ENCODE data around the gene FBRSL1.
"Not testable (repeated sequence)": the region's sequence is repeated elsewhere in the genome, so short reads cannot be mapped to it uniquely, and the experiment has no call there.

Gene FBRSL1

DNA sequence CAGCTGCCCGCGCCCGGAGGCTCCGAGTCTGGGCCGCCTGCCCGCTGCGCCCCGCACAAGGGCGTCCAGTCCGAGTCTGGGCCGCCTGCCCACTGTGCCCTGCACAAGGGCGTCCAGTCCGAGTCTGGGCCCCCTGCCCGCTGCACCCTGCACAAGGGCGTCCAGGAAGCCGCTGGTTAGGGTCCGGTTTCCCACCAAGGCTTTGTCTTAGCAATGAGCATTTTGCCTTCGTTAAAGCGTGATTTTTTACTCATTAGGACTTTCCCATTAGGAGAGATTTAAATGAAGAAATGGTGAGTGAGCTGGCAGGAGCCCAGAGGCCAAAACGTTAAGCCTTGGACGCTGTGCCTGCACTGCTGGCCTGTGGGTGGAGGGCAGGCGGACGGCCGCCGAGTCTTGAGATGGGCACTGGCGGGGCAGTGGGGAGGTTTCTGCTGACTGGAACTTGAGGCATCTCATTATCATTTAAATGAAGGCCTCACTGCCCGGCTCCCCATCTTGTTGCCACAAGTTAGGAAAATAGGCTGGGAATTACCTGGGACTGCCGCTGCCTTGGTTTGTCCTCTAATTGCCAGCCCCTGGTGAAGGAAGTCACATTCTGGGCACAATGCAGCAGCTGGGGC, 36.0 kb downstream of the FBRSL1 start:
- DNase-seq (ENCODE audit: low read depth): no peak

DNA sequence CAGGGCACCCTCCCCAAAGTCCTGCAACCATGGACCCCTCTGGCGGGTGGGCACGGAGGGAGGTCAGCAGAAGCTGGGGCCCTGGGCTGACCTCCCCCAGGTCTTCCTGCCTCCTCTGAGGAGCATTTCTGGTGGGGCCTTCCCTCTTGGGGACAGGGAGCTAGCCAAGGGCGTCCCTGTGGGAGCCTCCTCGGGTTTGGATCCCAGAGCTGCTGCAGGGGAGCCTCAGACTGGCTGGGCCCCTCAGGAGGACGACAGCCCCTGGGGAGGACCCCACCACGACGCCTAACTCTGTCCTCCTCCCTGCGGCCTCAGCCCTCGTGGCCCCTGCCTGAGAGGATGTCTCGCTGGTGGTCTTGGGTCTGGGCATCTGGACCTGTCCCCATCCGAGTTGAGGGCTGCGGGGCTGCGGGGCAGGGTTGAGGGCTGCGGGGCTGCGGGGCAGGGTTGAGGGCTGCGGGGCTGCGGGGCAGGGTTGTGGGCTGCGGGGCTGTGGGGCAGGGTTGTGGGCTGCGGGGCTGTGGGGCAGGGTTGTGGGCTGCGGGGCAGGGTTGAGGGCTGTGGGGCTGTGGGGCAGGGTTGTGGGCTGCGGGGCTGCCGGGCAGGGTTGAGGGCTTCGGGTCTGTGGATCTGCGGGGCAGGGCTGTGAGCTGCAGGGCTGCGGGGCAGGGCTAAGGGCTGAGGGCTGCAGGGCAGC, 37.4 kb downstream of the FBRSL1 start:
- DNase-seq (ENCODE audit: low read depth): no peak

DNA sequence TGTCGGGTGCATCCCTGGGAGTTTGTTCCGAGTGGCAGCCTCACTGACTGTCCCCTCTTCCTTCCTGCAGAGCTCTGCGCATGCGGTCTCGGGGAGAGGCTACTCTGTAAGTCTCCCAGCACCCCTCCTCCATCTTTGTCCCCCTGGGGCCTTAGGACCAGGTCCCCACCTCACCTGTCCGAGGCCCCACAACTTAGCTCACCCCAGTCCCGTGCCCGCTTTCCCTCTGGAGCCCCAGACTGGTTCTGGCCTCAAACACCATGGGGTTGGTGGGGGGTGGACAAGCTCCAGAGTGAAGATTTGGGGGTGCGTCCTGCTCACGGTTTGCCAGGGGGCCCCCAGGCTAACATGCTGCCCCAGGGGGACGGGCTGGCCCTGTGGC, 37.9 kb downstream of the FBRSL1 start:
- no peak for DNase-seq (ENCODE audit: low read depth)

DNA sequence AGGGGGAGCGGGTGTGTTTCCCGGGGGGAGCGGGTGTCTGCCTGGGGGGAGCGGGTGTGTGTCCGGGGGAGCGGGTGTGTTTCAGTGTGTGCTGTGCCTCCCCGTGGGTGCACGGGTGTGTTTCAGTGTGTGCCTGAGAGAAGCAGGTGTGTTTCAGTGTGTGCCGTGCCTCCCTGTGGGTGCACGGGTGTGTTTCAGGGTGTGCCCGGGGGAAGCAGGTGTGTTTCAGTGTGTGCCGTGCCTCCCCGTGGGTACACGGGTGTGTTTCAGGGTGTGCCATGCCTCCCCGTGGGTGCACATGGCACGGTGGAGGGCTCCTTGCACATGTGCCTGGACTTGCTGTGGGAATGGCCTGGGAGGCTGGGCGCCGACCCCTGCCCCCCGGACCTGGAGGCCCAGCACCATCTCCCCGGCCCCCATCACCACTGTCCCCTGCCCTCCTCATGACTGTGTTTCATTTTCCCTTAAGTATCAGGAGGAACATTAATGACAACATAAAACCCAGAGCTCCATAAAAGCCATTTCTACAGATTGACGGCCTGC, 38.7 kb downstream of the FBRSL1 start:
- DNase-seq (ENCODE audit: low read depth): no peak

DNA sequence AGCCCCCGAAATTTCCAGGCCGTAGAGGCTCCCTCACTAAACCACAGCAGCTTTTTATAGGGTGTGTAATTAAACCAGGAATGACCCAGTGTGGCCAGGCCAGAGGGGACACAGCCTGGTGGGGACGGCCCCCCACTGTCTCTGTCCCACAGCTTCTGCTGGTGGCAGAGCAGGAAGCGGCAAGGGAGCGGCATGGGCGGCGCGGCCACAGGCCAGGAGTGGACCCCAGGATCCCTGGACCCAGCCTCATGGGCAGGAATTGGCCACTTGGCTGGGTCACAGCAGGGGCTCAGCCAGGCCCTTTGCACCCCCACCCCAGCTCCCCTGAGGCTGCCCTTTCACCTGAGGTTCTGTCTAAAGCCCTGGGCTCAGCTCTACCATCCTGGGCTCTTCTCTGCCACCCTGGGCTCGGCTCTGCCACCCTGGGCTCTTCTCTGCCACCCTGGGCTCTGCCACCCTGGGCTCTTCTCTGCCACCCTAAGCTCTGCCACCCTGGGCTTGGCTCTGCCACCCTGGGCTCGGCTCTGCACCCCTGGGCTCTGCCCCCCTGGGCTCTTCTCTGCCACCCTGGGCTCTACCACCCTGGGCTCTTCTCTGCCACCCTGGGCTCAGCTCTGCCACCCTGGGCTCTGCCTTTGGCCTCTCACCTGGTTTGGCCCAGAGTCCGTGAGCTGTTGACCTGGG, 39.3 kb downstream of the FBRSL1 start:
- no peak for DNase-seq (ENCODE audit: low read depth)

DNA sequence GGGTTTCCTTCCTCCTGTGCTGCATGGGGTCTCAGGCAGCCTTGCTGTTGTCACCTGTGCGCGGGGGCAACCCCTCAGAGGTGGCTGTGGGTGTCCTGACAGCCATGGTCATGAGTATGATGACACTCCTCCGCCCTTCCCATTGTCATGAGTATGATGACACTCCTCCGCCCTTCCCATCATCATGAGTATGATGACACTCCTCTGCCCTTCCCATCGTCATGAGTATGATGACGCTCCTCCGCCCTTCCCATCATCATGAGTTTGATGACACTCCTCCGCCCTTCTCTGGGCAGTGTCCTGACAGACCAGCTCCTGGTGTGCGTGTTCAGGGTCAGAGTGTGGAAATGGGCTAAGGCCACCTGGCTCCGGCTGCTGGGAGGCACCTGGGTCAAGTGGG, 40.0 kb downstream of the FBRSL1 start:
- no peak for DNase-seq (ENCODE audit: low read depth)

DNA sequence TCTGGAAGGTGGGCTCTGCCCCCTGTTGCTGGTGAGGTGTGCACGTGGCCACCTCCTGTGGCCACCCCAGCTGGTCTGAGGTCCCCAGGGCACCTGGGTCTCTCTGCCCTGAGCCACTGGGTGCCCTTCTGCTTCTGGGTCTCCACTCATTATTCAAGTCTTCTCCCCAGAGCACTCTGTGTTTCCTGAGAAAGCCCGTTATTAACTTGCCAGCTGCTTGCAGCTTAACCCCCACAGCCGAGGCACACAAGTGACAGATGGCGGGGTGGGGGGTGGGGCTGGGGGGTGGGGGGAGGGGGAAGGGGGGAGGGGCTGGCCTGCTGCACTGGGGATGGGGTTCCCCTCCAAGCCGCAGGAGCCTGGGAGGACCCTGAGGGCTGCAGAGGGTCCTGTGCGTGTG, 40.5 kb downstream of the FBRSL1 start:
- DNase-seq (ENCODE audit: low read depth): no peak

DNA sequence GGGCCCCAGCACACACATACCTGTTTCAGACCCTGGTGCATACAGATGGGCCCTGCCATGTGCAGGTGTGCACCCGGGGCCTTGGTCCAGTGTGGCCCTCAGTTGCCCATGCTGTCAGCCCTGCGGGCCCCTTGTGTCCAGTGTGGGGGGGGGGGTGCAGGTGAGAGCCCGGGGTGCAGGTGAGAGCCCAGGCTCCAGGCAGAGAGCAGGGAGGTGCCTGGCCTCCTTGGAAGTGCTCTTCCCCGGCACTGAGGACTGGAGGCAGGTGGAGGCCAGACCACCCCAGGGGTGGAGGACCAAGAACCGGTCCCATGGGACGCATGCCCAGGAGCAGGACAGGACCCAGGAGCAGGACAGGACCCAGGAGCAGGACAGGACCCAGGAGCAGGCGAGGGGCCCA, 40.9 kb downstream of the FBRSL1 start:
- DNase-seq (ENCODE audit: low read depth): no peak

DNA sequence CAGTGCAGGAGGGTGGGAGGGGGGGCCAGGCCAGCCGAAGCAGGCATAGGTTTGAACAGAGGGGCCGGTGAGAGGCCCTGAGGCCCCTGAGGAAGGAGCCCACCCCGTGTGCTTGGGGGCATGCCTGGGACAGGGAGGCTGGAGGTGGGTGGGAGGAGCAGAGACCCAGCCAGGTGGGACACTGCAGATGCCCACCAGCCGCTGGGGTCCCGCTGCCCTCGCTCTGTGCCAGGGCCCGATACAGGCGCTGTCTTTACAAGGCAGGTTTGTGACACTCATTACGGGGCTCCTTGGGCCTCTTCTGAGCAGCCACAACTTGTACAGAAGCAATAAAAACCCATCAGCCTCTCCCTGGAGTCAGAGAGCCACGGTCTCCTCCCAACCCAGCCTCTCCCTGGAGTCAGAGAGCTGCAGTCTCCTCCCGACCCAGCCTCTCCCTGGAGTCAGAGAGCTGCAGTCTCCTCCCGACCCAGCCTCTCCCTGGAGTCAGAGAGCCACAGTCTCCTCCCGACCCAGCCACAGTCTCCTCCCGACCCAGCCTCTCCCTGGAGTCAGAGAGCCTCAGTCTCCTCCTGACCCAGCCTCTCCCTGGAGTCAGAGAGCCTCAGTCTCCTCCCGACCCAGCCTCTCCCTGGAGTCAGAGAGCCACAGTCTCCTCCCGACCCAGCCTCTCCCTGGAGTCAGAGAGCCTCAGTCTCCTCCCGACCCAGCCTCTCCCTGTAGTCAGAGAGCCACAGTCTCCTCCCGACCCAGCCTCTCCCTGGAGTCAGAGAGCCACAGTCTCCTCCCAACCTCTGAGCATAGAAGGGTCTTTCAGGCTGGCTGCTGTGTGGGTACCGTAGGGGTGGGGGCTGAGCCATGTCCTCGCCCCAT, 43.0 kb downstream of the FBRSL1 start:
- DNase-seq (ENCODE audit: low read depth): not testable (repeated sequence)

DNA sequence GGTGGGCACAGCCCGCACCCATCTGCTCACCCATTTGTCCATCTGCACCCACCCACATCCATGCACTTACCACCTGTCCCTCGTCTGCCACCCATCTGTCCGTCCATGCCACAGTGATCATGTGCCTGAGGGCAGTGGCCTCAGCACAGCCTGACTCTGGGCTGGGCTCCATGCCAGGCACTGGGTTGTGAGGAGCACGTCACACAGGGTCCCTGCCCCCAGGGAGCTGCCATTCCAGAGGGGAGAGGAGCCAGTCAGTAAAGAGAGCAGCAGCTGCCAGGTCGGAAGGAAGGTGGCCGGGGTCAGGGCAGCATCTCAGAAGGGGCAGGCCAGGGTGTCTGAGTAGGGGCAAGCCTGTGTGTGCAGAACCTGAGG, 43.6 kb downstream of the FBRSL1 start:
- DNase-seq (ENCODE audit: low read depth): no peak

DNA sequence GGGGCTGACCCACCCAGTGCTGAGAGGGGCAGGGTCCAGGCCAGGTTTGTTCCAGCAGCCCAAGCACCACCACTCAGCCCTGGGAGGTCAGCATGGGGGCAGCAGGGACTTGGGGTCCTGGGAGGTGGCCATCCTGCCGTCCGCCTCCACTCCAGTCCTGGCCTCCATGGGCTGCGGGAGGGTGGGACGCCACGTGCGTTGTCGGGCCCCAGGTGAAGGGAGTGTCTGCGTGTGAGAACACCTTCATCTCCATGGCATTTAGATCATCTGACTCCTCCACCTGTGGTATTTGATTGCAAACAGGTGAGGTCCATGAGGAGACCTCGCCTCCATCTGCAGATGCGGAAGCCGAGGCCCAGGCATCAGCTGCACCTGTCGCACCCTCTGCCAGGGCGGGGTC, 44.1 kb downstream of the FBRSL1 start:
- DNase-seq (ENCODE audit: low read depth): no peak

DNA sequence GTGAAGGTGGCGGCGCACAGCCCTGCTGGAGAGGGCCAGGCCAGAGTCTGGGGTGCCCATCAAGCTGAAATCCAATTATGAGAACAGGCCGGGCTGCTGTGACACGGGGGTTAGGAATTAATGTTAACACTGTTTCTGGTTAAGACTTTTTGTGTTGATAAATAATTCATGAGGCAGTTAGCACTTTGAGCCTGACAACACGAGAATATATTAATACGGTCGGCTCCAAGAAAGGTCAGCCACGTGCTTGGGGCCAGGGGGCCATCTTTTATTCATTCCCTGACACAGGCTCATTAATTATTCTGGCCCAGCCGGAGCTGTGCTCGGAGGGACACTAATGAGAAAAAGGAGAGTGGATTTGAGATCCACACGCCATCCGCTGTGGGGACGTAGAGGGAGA, 45.1 kb downstream of the FBRSL1 start:
- no peak for DNase-seq (ENCODE audit: low read depth)

DNA sequence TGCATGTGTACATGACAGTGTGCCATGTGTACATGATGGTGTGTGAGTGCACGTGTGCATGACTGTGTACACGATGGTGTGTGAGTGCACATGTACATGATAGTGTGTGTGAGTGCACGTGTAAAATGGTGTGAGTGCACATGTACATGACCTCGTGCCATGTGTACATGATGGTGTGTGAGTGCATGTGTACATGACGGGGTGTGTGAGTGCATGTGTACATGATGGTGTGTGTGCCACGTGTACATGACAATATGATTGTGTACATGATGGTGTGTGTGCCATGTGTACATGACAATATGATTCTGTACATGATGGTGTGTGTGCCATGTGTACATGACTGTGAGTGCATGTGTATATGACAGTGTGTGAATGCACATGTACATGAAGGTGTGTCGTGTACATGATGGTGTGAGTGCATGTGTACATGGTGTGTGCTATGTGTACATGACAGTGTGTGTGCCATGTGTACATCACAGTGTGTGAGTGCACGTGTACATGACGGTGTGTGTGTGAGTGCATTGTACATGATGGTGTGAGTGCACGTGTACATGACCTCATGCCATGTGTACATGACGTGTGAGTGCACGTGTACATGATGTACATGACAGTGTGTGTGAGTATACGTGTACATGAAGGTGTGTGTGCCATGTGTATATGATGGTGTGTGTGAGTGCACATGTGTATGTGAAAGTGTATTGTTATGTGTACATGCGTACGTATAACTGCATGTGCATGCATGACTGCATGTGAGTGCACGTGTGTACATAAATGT, 46.3 kb downstream of the FBRSL1 start:
- DNase-seq (ENCODE audit: low read depth): no peak

DNA sequence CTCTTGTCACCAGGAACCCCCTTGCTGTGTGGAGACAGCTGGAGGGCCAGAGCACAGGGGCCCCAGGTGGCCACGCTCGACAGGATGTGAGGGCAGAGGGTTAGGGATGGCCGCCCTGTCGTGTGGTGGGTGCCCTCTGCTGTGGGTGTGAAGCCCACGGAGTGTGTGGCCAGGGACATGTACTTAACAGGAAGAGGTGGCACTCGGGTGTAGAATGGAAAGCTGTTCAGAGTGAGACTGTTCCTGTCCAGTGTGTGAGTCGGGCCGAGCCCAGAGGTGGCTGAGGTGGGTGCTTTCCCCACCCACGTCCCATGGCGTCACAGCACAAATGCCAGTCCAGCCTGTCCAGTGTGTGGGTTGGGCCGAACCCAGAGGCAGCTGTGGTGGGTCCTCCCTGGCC, 47.1 kb downstream of the FBRSL1 start:
- no peak for DNase-seq (ENCODE audit: low read depth)

DNA sequence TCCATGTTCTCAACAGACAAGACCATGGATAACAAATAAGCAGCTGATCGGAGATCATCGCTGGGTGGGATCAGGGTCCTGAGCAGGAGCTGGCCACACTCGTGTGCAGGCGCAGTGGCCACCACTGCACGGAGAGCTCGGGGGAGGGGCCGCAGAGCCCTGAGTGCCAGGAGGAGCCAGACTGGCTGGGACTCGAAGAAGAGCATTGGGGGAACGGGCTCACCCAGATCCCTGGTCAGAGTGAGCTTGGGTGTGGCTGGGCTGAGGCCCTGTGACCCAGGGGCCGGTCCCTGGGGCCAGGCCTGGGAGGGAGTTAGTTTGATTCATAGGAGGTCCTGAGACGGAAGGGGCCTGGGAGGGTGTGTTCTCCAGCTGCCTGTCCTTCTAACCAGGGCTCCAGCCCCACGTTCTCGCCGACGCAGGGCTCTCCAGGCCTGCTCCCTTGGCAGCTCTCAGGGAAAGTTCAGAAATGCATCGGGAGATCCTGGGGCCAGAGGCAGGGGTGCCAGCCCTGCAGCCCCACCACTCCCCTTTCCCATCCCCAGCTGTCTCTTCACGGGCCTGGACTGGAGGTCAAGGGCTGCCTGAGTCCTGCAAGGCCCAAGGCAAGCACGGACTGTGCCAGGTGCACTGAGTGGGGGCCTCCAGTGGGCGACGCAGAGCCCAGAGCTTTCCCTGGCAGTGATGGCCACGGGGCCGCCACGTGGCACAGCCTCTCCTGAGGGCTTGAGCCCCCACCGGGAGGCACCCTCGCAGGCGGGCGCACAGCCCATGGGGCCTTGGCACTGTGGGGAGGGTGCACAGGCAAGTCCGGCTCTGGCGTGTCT, 48.1 kb downstream of the FBRSL1 start:
- DNase-seq (ENCODE audit: low read depth): no peak

DNA sequence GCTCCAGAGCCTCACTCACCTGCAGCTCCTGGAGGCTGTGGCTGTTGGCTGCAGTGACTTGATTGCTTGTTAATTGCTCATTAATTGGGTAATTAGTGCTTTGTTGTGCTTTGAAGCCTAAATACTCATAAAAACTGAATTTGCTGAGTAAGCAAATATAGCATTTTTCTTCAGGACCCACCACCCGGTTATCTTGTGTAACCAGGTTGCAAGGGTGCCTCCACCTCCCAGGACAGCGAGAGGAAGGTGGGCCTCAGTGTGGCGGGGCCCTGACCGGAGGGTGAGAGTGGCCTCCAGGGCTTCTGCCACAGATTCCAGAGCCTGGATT, 48.7 kb downstream of the FBRSL1 start:
- DNase-seq (ENCODE audit: low read depth): no peak

DNA sequence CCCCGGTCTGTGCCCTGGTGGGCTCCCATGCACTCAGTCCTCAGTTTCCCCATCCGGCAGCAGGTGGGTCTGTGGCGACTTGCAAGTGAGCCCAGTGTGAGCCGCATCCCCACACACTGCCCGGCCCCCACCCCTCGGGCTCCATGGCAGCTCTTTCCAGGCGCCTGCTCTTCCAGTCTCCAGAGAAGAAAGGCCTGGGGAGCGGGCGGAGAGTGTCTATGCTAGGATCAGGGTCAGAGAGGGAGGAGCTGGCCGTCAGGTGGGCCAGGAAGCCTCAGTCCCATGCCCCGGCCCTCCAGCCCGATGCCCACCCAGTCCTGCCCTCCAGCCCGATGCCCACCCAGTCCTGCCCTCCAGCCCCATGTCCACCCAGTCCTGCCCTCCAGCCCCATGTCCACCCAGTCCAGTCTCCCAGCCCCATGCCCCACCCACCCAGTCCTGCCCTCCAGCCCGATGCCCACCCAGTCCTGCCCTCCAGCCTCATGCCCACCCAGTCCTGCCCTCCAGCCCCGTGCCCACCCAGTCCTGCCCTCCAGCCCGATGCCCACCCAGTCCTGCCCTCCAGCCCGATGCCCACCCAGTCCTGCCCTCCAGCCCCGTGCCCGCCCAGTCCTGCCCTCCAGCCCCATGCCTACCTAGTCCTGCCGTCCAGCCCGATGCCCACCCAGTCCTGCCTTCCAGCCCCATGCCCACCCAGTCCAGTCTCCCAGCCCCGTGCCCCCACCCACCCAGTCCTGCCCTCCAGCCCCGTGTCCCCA, 49.2 kb downstream of the FBRSL1 start:
- DNase-seq (ENCODE audit: low read depth): no peak

DNA sequence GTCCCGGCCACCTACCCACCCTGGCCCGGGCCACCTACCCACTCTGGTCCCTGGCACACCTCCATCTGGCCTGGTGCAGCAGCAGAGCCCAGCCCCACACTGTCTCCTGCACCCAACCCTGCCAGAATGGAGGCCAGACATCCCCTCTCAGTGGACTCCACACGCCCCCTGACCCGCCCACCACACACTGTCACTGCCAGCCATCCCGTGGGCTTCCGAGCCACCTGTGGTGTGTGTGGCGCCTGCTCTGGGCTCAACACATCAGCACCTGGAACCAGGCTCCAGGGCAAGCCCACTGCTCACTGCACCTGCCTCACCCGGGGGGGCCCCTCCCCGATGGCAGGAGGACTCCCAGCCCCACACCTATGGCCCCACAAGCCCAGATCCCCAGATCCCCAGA, 50.5 kb downstream of the FBRSL1 start:
- DNase-seq (ENCODE audit: low read depth): no peak

DNA sequence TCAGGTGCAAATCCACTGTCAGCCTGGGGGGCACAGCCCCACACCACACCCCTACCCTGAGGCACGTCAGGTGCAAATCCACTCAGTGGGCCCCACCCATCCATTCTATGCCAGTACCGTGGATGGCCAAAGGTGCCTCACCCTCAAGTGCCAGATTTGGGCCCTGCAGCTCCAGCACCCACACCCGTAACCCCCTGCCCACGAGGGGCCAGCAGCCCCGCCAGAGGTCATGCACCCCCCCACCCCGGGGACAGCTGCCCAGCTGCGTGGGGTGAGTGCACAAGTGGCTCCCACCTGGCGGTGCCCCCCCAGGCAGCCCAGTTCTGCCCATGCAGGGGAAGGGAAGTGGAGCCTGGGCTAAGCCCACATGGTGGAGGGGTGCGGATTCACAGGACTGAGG, 51.2 kb downstream of the FBRSL1 start:
- no peak for DNase-seq (ENCODE audit: low read depth)

DNA sequence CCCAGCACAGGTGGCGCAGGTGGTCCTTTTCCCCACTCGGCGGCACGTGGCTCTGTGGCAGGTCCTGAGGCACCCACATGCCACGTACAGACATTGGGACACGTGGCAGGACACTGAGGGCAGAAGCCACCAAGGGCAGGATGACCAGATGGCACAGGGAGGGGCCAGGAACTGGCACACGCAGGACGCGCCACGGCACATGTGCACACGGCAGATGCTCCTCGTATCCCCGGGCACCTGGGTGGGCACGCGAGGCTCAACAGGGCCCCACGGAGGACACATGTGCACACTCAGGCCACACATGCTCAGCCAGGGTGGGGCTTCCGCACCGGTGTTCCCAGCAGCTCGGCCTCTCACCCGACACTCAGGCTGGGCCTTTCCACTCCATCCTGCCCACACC, 52.0 kb downstream of the FBRSL1 start:
- no peak for DNase-seq (ENCODE audit: low read depth)
